Measurements from ENCODE around the gene LZTFL1.

- TF ChIP-seq POLR2A (IDR thresholded peaks at IDR 0.05) (no peak), CTCF (IDR thresholded peaks at IDR 0.05) (no peak)
These were observed 60.6 kb downstream of the LZTFL1 start for GRCh38 chr3:45781271-45781670.
